Lower leg skin (tissue), 4 donors: ENCODE data around the gene CREB5. TPM values are rescaled to one million over a fixed set of nuclear protein-coding genes. Genes with fewer than 3 reads are reported as not detected.
A peak's percentile ranks its signal among the peaks of the same experiment; 100 is the strongest.

Experiments used
- DNase-seq, 2 donors: peaks; one replicate each; pipeline ENCODE4 v3.0.0-alpha.2; 2019; ENCODE audit warnings: low spot score in 2 of 2
- H3K4me3 ChIP-seq: fragments of 200-600 bp; sonication (generic); 2 replicates; pipeline ENCODE4 v1.5.1; 2017; ENCODE audit warnings: mild to moderate bottlenecking, low read depth; ENCODE audit not compliant: poor library complexity, severe bottlenecking
- POLR2A ChIP-seq, 2 donors: fragments of 450-650 bp; IDR thresholded peaks; one replicate each; pipeline ENCODE4 v1.6.1; 2016 to 2017; ENCODE audit warnings: antibody characterized with exemption in 2 of 2, mild to moderate bottlenecking in 1 of 2, moderate library complexity in 1 of 2
- WGBS, 2 donors: methylation state at CpG; one replicate each; pipeline ENCODE4 v1.1.5; 2018; 5-methylcytosine and 5-hydroxymethylcytosine counted together
- intact Hi-C: fragments of 100-400 bp; cut with DNase I; formaldehyde crosslinking; loops from one replicate; pipeline ENCODE4 v1.15.0; 2023; ENCODE audit warnings: low total_unique reads
- total RNA-seq, 4 donors: library from RNA; depleted of rRNA; stranded (reverse); fragments of >200 nt; gene quantifications; one replicate each; pipeline ENCODE4 v1.1.0, GENCODE V29; 2016
- TF ChIP-seq, protein P1 (sequence below), 3 donors: fragments of 450-650 bp; IDR thresholded peaks; one replicate each; pipeline ENCODE4 v1.5.1; 2016; ENCODE audit warnings: antibody characterized with exemption in 3 of 3, mild to moderate bottlenecking in 3 of 3, moderate library complexity in 2 of 3

Gene CREB5
- total RNA-seq, 4 donors from 2014 or later, result 2.5 to 15.0 (median 5.4) TPM

- no peak overlapping the region for H3K4me3 ChIP-seq
- 49 to 60% methylated on average over 4 of the region's 4 CpGs for WGBS, 2 donors
- intact Hi-C loops, result no loop called here
- TF ChIP-seq POLR2A (IDR thresholded peaks at IDR 0.05), result no peak
- TF ChIP-seq, protein P1, sequence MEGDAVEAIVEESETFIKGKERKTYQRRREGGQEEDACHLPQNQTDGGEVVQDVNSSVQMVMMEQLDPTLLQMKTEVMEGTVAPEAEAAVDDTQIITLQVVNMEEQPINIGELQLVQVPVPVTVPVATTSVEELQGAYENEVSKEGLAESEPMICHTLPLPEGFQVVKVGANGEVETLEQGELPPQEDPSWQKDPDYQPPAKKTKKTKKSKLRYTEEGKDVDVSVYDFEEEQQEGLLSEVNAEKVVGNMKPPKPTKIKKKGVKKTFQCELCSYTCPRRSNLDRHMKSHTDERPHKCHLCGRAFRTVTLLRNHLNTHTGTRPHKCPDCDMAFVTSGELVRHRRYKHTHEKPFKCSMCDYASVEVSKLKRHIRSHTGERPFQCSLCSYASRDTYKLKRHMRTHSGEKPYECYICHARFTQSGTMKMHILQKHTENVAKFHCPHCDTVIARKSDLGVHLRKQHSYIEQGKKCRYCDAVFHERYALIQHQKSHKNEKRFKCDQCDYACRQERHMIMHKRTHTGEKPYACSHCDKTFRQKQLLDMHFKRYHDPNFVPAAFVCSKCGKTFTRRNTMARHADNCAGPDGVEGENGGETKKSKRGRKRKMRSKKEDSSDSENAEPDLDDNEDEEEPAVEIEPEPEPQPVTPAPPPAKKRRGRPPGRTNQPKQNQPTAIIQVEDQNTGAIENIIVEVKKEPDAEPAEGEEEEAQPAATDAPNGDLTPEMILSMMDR (IDR thresholded peaks at IDR 0.05), result no peak
- no peak for DNase-seq
Measured at GRCh38 chr7:28530803-28531175, 118.5 kb downstream of the CREB5 start.

DNA sequence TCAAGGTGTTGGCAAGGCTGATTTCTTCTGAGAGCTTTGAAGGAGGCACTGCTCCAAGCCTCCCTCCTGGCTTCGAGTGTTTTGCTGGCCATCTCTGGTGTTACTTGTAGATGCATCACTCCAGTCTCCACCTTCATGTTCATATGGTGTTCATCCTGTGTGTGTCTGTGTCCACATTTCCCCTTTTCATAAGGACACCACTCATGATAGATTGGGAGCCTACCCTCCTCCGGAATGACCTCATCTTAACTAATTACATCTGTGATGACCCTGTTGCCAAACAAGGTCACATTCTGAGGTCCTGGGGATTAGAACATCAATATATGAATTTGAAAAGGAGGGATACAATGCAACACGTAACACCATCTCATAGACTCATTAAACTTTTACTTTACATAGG is 119.0 kb downstream of the CREB5 start:
- WGBS, 2 donors, result 67 to 85% methylated on average over 3 of the region's 3 CpGs
- TF ChIP-seq, protein P1 (IDR thresholded peaks at IDR 0.05), result no peak
- TF ChIP-seq POLR2A (IDR thresholded peaks at IDR 0.05), result no peak
- intact Hi-C loops, result no loop called here
- DNase-seq, result no peak
- no peak overlapping the region for H3K4me3 ChIP-seq

- intact Hi-C loops, result no loop called here
- DNase-seq, result no peak
- no peak for TF ChIP-seq POLR2A (IDR thresholded peaks at IDR 0.05)
- TF ChIP-seq, protein P1 (IDR thresholded peaks at IDR 0.05), result no peak
- 90 to 91% methylated on average over 7 of the region's 7 CpGs for WGBS, 2 donors
- no peak overlapping the region for H3K4me3 ChIP-seq
Measured at GRCh38 chr7:28532181-28532580, 119.9 kb downstream of the CREB5 start.

GRCh38 chr7:28533267-28533666 is 120.9 kb downstream of the CREB5 start:
- DNase-seq, result no peak
- 88 to 92% methylated on average over 8 of the region's 8 CpGs for whole genome bisulfite sequencing, 2 donors
- no peak overlapping the region for H3K4me3 ChIP-seq
- intact Hi-C loops, result no loop called here
- TF ChIP-seq, protein P1 (IDR thresholded peaks at IDR 0.05), result no peak
- TF ChIP-seq POLR2A (IDR thresholded peaks at IDR 0.05), result no peak

DNA sequence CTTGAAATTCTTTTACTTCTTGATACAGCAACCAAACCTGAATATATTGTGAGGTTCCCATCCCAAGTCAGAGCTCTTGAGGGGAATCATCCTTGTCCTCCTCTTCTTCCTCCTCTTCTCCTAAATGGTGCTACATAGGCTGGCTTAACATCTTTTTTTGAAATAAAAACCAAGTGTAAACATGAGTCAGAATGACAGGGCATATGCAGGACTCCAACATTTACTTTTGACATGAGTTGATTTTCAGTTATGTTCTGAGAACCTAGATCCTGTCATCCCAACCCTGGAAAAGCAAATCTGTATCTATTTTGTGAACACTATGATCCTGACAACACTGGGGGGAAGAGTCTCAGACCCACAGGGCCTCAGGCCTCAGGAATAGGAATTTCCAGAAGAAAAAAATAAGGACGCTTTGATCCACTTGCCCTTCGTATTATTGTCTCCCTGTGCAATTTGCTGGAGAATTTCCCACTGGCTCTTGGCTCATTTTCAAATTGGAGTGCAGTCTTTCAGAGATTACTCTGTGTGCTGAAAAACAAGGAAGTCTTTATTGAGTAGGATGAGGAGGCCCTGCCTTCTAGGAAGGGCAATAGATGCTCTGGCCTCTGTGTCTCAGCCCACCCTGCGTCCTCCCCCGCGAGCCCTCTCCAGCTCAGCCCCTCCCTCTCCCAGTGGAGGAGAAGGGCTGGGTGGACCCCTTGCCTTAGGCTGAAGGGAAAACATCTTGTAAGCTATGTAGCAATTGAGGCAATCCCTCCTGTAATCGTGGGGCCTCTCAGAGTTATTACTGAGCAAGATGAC is 121.6 kb downstream of the CREB5 start:
- intact Hi-C loops, result no loop called here
- no peak overlapping the region for H3K4me3 ChIP-seq
- 15 to 29% methylated on average over 6 of the region's 6 CpGs for WGBS, 2 donors
- peak; percentile 44 to 88 for DNase-seq
- TF ChIP-seq POLR2A (IDR thresholded peaks at IDR 0.05), result no peak
- TF ChIP-seq, protein P1 (IDR thresholded peaks at IDR 0.05), result no peak

DNA sequence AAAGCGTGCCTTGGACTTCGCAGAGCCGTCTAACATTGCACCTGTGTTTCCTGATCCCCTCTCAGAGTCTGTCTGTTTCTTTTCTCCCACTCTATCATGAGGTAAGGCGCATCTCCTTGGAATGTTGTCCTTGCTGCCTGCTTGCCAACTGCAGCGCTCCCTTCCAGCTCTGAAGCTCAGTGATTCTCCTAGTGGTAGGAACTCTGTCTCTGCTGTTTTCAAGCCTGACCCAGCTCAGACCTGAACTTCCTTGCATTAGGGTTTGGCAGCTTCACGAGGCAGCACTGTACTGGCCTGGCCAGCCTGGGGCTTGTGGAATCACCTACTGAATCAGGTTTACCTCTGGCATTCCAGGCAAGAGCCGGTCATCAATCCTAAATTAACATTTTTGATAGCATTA is 123.9 kb downstream of the CREB5 start:
- WGBS, 2 donors, result 56 to 74% methylated on average over 7 of the region's 7 CpGs
- DNase-seq, result no peak
- no peak for TF ChIP-seq POLR2A (IDR thresholded peaks at IDR 0.05)
- TF ChIP-seq, protein P1 (IDR thresholded peaks at IDR 0.05), result no peak

More for the DNA sequence above, 123.9 kb downstream of the CREB5 start:
- no peak overlapping the region for H3K4me3 ChIP-seq
- intact Hi-C loops, result no loop called here
